ENCODE results near the gene ACTR6. TPM values are rescaled to one million over a fixed set of nuclear protein-coding genes. Genes with fewer than 3 reads are reported as not detected.

ACTR6 gene
- total RNA-seq, 1 donor from 2014 or later = 23.9 TPM

DNA sequence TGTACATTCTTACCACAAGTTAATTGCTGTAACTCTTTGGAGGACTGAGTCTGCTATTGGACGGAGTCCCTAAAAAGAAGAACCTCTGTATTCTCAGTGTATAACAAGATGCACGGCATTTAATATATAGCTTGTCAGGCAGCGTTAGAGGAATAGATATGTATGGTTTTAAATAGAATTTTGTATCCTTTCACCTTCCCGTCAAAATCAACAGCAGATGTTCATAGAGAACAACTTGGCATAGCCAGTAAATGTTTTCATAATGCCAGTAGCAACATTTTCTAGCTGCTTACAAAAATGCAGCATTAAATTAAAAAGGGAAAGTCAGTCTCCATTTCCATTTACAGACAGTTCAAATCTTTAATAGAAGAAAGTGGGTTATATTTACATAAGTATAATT is 73.2 kb downstream of the ACTR6 start:
- Histone ChIP-seq H3K4me3 (ENCODE audit: insufficient read depth, low read depth, low read length) (no peak overlapping the region), H3K4me2 (ENCODE audit: low read length) (no peak overlapping the region), H3K9ac (ENCODE audit: low read length) (no peak overlapping the region), H3K9me3 (ENCODE audit: insufficient read depth, low read depth, low read length) (no peaks in the 10 kb centered on the region), H3K27me3 (ENCODE audit: insufficient read depth, low read length) (no peaks in the 10 kb centered on the region), H3K27ac (ENCODE audit: low read depth, low read length) (no peak overlapping the region), H4K20me1 (ENCODE audit: insufficient read depth, low read length) (peaks cover 57% of the 10 kb centered on the region), H3K79me2 (ENCODE audit: insufficient read depth, low read length) (peaks cover 99% of the 10 kb centered on the region), H2AFZ (ENCODE audit: low read depth, low read length) (no peak overlapping the region), H3K36me3 (ENCODE audit: insufficient read depth, low read length) (no peaks in the 10 kb centered on the region), H3K4me1 (ENCODE audit: insufficient read depth, low read length) (peaks cover 4% of the 10 kb centered on the region)
- peaks cover 3% of the 10 kb centered on the region for H3K4me1 Mint-ChIP-seq (ENCODE audit: low read depth, unreplicated experiment)
- no peaks in the 10 kb centered on the region for H3K9me3 Mint-ChIP-seq (ENCODE audit: unreplicated experiment)
- no peak overlapping the region for H3K27ac Mint-ChIP-seq (ENCODE audit: unreplicated experiment)
- H3K4me3 Mint-ChIP-seq (ENCODE audit: unreplicated experiment) = no peak overlapping the region
- TF ChIP-seq, protein P1, sequence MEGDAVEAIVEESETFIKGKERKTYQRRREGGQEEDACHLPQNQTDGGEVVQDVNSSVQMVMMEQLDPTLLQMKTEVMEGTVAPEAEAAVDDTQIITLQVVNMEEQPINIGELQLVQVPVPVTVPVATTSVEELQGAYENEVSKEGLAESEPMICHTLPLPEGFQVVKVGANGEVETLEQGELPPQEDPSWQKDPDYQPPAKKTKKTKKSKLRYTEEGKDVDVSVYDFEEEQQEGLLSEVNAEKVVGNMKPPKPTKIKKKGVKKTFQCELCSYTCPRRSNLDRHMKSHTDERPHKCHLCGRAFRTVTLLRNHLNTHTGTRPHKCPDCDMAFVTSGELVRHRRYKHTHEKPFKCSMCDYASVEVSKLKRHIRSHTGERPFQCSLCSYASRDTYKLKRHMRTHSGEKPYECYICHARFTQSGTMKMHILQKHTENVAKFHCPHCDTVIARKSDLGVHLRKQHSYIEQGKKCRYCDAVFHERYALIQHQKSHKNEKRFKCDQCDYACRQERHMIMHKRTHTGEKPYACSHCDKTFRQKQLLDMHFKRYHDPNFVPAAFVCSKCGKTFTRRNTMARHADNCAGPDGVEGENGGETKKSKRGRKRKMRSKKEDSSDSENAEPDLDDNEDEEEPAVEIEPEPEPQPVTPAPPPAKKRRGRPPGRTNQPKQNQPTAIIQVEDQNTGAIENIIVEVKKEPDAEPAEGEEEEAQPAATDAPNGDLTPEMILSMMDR (IDR thresholded peaks at IDR 0.05; ENCODE audit: insufficient read depth, low read depth, low read length) = no peak
- TF ChIP-seq EZH2 (IDR thresholded peaks at IDR 0.05; ENCODE audit: insufficient read depth, low read length) = no peak
- FAIRE-seq (no peak), DNase-seq (ENCODE audit: low read depth) (no peak)
- no peaks in the 10 kb centered on the region for H3K27me3 Mint-ChIP-seq (ENCODE audit: low read depth, unreplicated experiment)
- H3K36me3 Mint-ChIP-seq (ENCODE audit: low read depth, unreplicated experiment) = no peaks in the 10 kb centered on the region

Small RNA genes lying within 50 kb of the gene (microRNA-seq; reads per million reads assigned to microRNA genes)
- not detected for gene MIR1827

Other genes with a start within 250 kb of the ACTR6 start
- 2.4 and 3.0 TPM in 2 replicates for gene ANKS1B, start 215.9 kb upstream of the ACTR6 start, total RNA-seq
- gene BLTP3B, start 57.9 kb upstream of the ACTR6 start, total RNA-seq = 13.3 and 16.0 TPM in 2 replicates
- 1.3 and 1.7 TPM in 2 replicates for gene DEPDC4, start 66.3 kb downstream of the ACTR6 start, total RNA-seq
- gene SCYL2, start 66.4 kb downstream of the ACTR6 start, total RNA-seq = 56.2 and 68.7 TPM in 2 replicates
- gene SLC17A8, start 156.3 kb downstream of the ACTR6 start, total RNA-seq = not detected in 2 replicates